GM21367 (cell line): ENCODE data around the gene THAP3.
A peak's percentile ranks its signal among the peaks of the same experiment; 100 is the strongest.

ENCODE experiments used
- ATAC-seq: cut with Tn5 transposase; IDR thresholded peaks from one replicate; pipeline ENCODE4 v1.9.1; 2021; ENCODE audit not compliant: unreplicated experiment

THAP3 gene

GRCh38 chr1:6603915-6604558 is 20.6 kb upstream of the THAP3 start:
- ATAC-seq: no peak

- ATAC-seq: peak; percentile 23
These were observed 11.9 kb upstream of the THAP3 start for GRCh38 chr1:6612641-6613360.

DNA sequence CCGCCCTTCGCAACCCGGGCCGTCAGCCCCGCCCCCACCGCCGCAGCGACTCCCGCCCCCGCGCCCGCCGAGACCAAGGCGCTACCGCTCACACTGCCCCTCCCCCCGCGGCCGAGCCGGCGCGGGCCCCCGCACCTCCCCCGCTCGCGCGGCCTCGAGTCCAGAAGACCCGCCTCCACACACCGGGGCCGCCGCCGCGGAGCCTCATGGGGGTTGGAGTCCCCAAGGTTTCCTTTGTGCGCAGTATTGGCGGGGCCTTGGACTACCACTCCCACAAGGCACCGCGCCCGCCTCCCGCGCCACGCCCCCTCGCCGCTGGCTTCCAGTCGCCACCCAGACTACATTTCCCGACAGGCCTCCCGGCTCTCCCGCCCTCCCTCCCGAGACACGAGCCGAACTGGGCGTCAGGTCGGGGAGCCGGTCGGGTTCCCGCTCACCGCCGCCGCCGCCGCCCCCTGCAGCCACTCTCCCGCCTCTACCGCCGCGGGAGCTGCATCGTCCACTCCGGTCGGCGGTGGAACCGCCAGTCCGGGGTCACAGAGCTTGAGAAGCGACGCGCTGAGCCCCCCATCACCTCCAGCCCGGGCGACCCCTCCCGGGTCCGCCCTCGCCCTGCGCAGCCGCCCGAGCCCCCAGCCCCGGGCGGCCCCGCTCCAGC is 11.2 kb upstream of the THAP3 start, which contains the start of gene PHF13:
PHF13 (plus strand) TSS at position 371 of the 658 bp plus-strand sequence. CDS start 336 bp downstream, outside the sequence.
- ATAC-seq: peak; percentile 92

- no peak for ATAC-seq
These were observed 10.4 kb upstream of the THAP3 start for GRCh38 chr1:6614019-6614928.

DNA sequence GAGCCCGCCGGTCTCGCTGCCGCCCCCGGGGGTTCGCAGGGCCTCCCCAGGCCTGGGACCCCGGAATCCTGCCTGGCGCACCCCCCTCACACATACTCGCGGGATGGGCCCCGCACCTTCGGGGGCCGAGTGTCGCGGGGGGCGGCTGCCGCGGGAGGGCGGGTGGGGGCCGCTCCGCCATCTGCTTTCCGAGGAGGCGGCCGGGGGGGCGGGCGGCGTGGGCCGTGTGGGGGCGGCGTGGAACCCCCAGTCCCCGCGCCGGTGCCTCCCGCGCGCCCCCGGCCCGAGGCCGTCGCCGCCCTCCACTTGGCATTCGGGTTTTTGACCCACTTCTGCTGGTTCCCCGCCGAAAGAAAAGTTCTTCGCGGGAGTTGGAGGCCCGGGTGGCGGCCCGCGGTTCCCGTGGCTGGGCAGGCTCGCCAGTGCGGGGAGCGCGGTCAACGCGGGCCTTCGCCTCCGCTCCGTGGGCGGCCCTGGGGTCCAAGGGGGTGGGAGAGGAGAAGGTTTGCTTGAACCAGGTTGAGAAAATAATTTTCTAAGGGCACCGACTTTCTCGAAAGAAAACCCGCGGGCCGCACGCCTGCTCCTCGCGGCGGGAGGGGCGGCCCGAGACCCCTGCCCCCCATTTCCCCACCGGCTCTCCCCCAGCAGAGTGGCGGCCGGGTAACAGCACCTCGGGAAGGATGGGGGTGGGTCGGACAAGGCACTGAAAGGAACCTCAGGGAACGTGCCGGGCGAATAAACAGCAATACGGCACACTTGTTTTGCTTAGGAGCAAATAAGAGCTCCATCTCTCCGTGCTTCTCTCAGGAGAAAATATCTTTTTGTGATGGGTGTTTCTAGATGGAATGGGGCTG is 9.5 kb upstream of the THAP3 start:
- ATAC-seq: no peak

DNA sequence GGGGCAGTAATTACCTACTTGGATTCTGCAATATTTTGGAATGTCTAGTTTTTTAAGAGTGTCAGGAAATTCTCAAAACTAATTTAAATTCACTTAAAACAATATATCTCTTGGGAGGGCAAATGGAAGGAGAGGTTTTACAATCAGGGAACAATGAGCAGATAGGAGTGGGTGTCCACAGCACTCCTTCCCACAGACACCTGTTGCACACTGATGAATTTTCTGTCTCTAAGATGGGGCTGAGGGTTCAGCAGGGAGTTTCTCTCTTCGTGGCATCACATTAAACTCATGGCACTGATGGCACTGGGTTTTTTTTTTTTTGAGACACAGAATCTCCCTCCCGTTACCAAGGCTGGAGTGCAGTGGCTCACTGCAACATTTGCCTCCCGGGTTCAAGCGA is 5.6 kb upstream of the THAP3 start:
- no peak for ATAC-seq

DNA sequence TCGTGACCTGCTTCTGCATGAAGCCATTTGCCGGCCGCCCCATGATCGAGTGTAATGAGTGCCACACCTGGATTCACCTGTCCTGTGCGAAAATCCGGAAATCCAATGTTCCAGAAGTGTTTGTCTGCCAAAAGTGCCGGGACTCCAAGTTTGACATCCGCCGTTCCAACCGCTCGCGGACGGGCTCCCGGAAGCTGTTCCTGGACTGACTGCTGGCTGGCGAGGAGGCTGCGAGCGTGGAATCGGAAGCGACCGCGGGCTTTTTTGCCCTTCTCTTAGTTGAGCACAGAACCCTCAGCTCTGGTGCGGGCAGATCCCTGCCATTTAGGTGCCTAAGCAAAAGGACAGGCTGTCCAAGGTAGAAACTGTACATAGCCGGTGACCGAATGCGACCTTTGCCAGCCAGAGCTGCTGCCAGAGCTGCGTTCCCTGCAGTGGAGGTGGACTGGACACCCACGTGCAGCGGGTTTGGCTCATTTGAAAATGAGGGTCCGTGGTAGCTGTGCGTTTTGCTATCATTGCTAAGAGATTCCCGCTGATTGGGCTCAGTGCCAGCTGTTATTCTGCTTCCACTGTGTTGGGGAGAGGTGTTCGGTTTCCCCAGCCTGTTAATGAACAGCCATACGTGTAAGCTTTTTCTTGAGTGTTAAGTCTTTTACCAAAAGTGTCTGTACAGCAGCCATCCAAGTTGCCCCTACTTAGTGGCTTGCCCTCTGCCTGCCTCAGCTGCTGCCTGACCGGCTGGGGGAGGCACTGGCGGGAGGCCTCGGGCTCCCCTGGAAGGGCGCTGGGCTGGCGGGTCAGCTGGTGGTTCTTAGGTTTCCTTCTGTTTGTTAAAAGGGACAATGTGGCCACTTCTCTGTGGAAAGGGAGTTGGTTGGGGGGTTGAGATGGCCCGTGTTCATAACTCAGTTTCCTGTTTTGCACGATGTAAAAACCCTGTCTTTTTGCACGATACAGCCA is 3.0 kb upstream of the THAP3 start:
- ATAC-seq: no peak

GRCh38 chr1:6622396-6623152 is 2.1 kb upstream of the THAP3 start:
- ATAC-seq: no peak

- no peak for ATAC-seq
These were observed 1.3 kb upstream of the THAP3 start for GRCh38 chr1:6623269-6623965.

DNA sequence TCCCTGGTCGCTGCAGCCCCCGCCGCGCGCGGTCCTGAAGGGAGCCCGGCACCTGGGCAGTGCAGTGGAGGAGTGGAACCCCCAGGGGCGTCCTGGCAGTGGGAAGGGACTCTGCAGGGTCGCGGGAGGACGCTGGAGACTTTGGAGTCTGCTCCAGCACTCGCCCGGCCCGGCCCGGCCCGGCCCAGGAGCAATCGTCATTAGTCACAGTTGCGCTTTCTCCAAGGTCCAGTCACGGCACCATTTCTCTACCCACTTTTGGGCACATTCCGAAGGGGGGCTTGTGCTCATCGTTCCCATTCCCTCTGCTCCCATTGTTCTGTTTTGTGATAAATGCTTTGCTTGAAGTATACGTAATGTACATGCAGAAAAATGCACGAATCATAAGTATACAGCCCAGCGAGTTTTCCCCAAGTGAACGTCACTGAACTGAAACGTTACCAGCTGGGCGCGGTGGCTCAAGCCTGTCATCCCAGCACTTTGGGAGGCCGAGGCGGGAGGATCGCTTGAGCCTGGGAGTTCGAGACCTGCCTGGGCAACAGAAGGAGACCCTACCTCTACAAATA is 999 bp downstream of the THAP3 start:
- peak; percentile 34 for ATAC-seq

DNA sequence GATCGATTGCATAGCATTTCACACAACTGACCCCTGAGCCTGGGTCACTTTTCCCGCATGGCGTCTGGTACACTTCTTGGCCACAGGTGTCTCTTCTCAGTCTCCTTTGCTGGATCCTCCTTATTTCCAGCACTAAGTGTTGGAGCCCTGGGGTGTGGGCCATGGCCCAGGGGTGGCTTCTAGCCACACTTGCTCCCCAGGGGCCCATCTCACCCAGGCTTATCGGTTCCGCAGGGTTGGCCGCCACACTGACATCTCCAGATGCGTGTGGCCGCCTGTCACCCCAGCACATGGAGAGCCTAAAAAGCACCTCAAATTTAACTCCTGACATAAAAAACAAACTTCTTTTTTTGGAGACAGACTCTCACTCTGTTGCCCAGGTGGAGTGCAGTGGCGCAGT is 2.4 kb downstream of the THAP3 start:
- no peak for ATAC-seq

DNA sequence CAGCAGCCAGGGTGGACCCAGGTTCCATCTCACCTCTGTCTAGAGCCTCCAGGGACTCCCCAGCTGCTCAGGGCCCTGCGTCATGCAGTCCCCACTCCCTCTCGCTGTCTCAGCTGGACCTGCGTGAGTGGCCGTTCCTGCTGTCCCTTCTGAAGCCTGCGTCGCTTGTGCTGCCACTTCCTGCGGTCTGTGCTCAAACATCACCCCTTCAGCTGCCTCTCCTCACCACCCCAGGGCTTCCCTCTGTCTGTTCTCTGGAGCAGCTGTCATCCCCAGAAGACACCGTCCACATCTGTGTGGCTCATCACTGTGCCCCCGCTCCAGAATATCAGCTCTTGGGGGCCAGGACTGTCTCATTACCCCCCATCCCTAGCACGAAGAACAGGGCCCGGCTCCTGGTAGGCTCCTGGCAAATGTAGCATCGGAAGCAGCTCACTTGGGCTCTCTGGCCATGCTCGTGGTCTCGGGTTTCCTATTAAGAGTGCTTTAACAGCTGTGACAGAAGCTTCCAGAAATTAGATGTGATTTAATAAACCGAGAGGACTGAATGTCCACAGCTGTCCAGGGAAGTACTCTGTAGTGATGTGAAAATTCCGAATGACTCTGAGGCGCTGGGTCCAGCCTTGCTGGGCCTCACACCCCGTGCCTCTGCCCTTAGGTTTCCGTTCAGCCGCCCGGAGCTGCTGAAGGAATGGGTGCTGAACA is 3.3 kb downstream of the THAP3 start:
- ATAC-seq: no peak

DNA sequence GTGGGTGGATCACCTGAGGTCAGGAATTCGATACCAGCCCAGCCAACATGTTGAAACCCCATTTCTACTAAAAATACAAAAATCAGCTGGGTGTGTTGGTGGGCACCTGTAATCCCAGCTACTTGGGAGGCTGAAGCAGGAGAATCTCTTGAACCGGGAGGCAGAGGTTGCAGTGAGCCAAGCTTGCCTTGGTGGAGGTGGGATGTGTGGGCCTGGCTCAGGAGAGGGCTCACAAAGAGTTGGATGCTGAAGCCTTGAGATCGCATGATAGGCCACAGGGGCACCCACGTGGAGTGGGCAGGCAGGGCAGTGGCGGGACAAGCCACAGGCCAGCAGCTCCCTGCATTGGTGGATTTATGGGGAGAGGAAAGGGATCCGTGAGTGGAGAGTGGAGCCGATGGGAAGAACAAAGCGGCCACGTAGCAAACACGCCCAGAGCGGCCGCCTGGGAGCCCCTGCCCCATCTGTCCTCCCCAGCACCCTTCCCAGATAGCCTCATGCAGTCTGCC is 4.4 kb downstream of the THAP3 start:
- ATAC-seq: no peak

GRCh38 chr1:6630027-6630426 is 5.4 kb downstream of the THAP3 start:
- ATAC-seq: no peak

DNA sequence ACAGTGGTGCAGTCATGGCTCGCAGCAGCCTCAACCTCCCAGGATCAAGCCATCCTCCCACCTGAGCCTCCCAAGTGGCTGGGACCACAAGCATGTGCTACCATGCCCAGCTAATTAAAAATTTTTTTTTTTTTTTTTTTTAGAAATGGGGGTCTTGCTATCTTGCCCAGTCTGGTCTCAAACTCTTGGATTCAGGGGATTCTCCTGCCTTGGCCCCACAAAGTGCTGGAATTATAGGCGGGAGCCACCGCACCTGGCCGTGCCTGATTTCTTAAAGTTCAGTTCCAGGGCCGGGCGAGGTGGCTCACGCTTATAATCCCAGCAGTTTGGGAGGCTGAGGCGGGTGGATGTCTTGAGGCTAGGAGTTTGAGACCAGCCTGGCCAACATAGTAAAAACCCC is 6.4 kb downstream of the THAP3 start:
- no peak for ATAC-seq
